GM12874 (cell line): Measurements from ENCODE around the gene JADE3.

Experiments
- CTCF ChIP-seq: IDR thresholded peaks from 2 replicates; pipeline ENCODE4 v1.5.1; 2011; ENCODE audit warnings: low read depth, mild to moderate bottlenecking, control low read depth, low read length, moderate library complexity; ENCODE audit not compliant: insufficient read depth

The JADE3 gene

GRCh38 chrX:47068214-47068613, 156.0 kb downstream of the JADE3 start:
- TF ChIP-seq CTCF: no peak

- no peak for TF ChIP-seq CTCF
Observed at GRCh38 chrX:47068720-47069119, 156.5 kb downstream of the JADE3 start.

- no peak for TF ChIP-seq CTCF
Observed at GRCh38 chrX:47078129-47079043, 166.2 kb downstream of the JADE3 start, which contains the start of gene RGN. Gene RGN (plus strand): TSS chrX:47078443. CDS start chrX:47081145, 2,702 bp downstream.

- TF ChIP-seq CTCF: no peak
Observed at GRCh38 chrX:47080215-47080914, 168.1 kb downstream of the JADE3 start.

- no peak for TF ChIP-seq CTCF
Observed at GRCh38 chrX:47080915-47081236, 168.7 kb downstream of the JADE3 start.

- TF ChIP-seq CTCF: no peak
Observed at GRCh38 chrX:47091149-47091775, 179.0 kb downstream of the JADE3 start.

GRCh38 chrX:47093248-47093647, 181.0 kb downstream of the JADE3 start:
- TF ChIP-seq CTCF: 0 out of 2 replicates have a peak, but pooled peaks have one; percentile 12
